Measurements from ENCODE around the gene KRT8. TPM values are rescaled to one million over a fixed set of nuclear protein-coding genes. Genes with fewer than 3 reads are reported as not detected.

Gene KRT8
- total RNA-seq, 2 donors from 2014 or later, result 199 to 271 TPM

GRCh38 chr12:52847335-52848102 is 57.4 kb downstream of the KRT8 start:
- DNase-seq (ENCODE audit: low spot score), result no peak
- Histone ChIP-seq H3K27me3 (no peaks in the 10 kb centered on the region), H3K4me1 (no peaks in the 10 kb centered on the region), H3K36me3 (no peaks in the 10 kb centered on the region), H3K9me3 (no peaks in the 10 kb centered on the region), H3K4me3 (no peak overlapping the region), H3K27ac (no peak overlapping the region)
- no peak for TF ChIP-seq CTCF (IDR thresholded peaks at IDR 0.05)

Other genes starting within 250 kb of the KRT8 start
- gene KRT1, start 224.7 kb downstream of the KRT8 start, total RNA-seq, result not detected
- gene KRT77, start 201.6 kb downstream of the KRT8 start, total RNA-seq, result not detected
- not detected for gene KRT76, start 127.7 kb downstream of the KRT8 start, total RNA-seq
- not detected for gene KRT3, start 109.0 kb downstream of the KRT8 start, total RNA-seq
- not detected for gene KRT4, start 91.0 kb downstream of the KRT8 start, total RNA-seq
- gene KRT79, start 70.8 kb downstream of the KRT8 start, total RNA-seq, result not detected
- not detected for gene KRT78, start 56.1 kb downstream of the KRT8 start, total RNA-seq
- 100 to 1,000 TPM in 1 of 2 donors, 10 to 100 TPM in 1; 85.1 to 150 TPM for gene KRT18, start 44.0 kb upstream of the KRT8 start, total RNA-seq
- 100 to 1,000 TPM; 272 to 383 TPM for gene EIF4B, start 101.4 kb upstream of the KRT8 start, total RNA-seq
- gene TNS2, start 145.0 kb upstream of the KRT8 start, total RNA-seq, result 100 to 1,000 TPM in 1 of 2 donors, 10 to 100 TPM in 1; 76.2 to 153 TPM
- 10 to 100 TPM; 33.5 to 64.5 TPM for gene SPRYD3, start 174.3 kb upstream of the KRT8 start, total RNA-seq
- 100 to 1,000 TPM in 1 of 2 donors, 10 to 100 TPM in 1; 99.0 to 358 TPM for gene IGFBP6, start 192.6 kb upstream of the KRT8 start, total RNA-seq
- gene SOAT2, start 198.4 kb upstream of the KRT8 start, total RNA-seq, result not detected